ENCODE data around the gene IL6R.
"Not testable (repeated sequence)": the region's sequence is repeated elsewhere in the genome, so short reads cannot be mapped to it uniquely, and the experiment has no call there.

Gene IL6R

GRCh38 chr1:154422049-154422448 lies 16.9 kb downstream of the IL6R start:
- in situ Hi-C loops (cut with MboI; ENCODE audit: low pct_unique_long_range_greater_than_20kb, low sequenced_read_pairs); DNase-seq: not testable (repeated sequence)

GRCh38 chr1:154422521-154422920 lies 17.4 kb downstream of the IL6R start:
- in situ Hi-C loops (cut with MboI; ENCODE audit: low pct_unique_long_range_greater_than_20kb, low sequenced_read_pairs) = no loop called here
- no peak for DNase-seq

- no peak for DNase-seq
- in situ Hi-C loops (cut with MboI; ENCODE audit: low pct_unique_long_range_greater_than_20kb, low sequenced_read_pairs) = no loop called here
These were observed 18.3 kb downstream of the IL6R start for GRCh38 chr1:154423304-154423987.

GRCh38 chr1:154423988-154424326 lies 18.8 kb downstream of the IL6R start:
- DNase-seq = no peak
- in situ Hi-C loops (cut with MboI; ENCODE audit: low pct_unique_long_range_greater_than_20kb, low sequenced_read_pairs) = no loop called here

GRCh38 chr1:154425172-154425571 lies 20.0 kb downstream of the IL6R start:
- in situ Hi-C loops (cut with MboI; ENCODE audit: low pct_unique_long_range_greater_than_20kb, low sequenced_read_pairs) = no loop called here
- no peak for DNase-seq

GRCh38 chr1:154427173-154428139 lies 22.3 kb downstream of the IL6R start:
- in situ Hi-C loops (cut with MboI; ENCODE audit: low pct_unique_long_range_greater_than_20kb, low sequenced_read_pairs) = no loop called here
- DNase-seq = no peak

- in situ Hi-C loops (cut with MboI; ENCODE audit: low pct_unique_long_range_greater_than_20kb, low sequenced_read_pairs) = no loop called here
- no peak for DNase-seq
These were observed 24.0 kb downstream of the IL6R start for GRCh38 chr1:154429118-154429517.

- DNase-seq = no peak
- in situ Hi-C loops (cut with MboI; ENCODE audit: low pct_unique_long_range_greater_than_20kb, low sequenced_read_pairs) = no loop called here
These were observed 24.9 kb downstream of the IL6R start for GRCh38 chr1:154429841-154430611.

GRCh38 chr1:154430903-154431302 lies 25.8 kb downstream of the IL6R start:
- no peak for DNase-seq
- in situ Hi-C loops (cut with MboI; ENCODE audit: low pct_unique_long_range_greater_than_20kb, low sequenced_read_pairs) = no loop called here

- DNase-seq = no peak
- in situ Hi-C loops (cut with MboI; ENCODE audit: low pct_unique_long_range_greater_than_20kb, low sequenced_read_pairs) = no loop called here
These were observed 26.6 kb downstream of the IL6R start for GRCh38 chr1:154431586-154432373.

- DNase-seq = no peak
- in situ Hi-C loops (cut with MboI; ENCODE audit: low pct_unique_long_range_greater_than_20kb, low sequenced_read_pairs) = no loop called here
These were observed 28.1 kb downstream of the IL6R start for GRCh38 chr1:154433161-154433764.

GRCh38 chr1:154434346-154435085 lies 29.4 kb downstream of the IL6R start:
- DNase-seq = no peak
- in situ Hi-C loops (cut with MboI; ENCODE audit: low pct_unique_long_range_greater_than_20kb, low sequenced_read_pairs) = no loop called here

- no peak for DNase-seq
- in situ Hi-C loops (cut with MboI; ENCODE audit: low pct_unique_long_range_greater_than_20kb, low sequenced_read_pairs) = no loop called here
These were observed 30.6 kb downstream of the IL6R start for GRCh38 chr1:154435599-154436200.

- no peak for DNase-seq
- in situ Hi-C loops (cut with MboI; ENCODE audit: low pct_unique_long_range_greater_than_20kb, low sequenced_read_pairs) = no loop called here
These were observed 31.3 kb downstream of the IL6R start for GRCh38 chr1:154436433-154436832.

- in situ Hi-C loops (cut with MboI; ENCODE audit: low pct_unique_long_range_greater_than_20kb, low sequenced_read_pairs) = no loop called here
- DNase-seq = no peak
These were observed 35.1 kb downstream of the IL6R start for GRCh38 chr1:154440036-154440804.

GRCh38 chr1:154441241-154441888 lies 36.2 kb downstream of the IL6R start:
- DNase-seq = no peak
- in situ Hi-C loops (cut with MboI; ENCODE audit: low pct_unique_long_range_greater_than_20kb, low sequenced_read_pairs) = no loop called here

Measured in KBM-7 (cell line).